GM23338 (cell line): ENCODE results near the gene VPS25. TPM values are rescaled to one million over a fixed set of nuclear protein-coding genes. Genes with fewer than 3 reads are reported as not detected.

Source experiments
- ATAC-seq: fragments of 200-7000 bp; cut with Tn5 transposase; 3 replicates; pipeline ENCODE4 v1.9.1; 2020
- DNase-seq: peaks from one replicate; pipeline ENCODE4 v3.0.0-alpha.2; 2015; ENCODE audit warnings: low spot score
- H2AFZ ChIP-seq: fragments of 200-600 bp; sonication (generic); 2 replicates; pipeline ENCODE4 v1.8.0; 2016; ENCODE audit warnings: antibody characterized with exemption, mild to moderate bottlenecking, moderate library complexity
- H3F3A ChIP-seq: fragments of 200-600 bp; sonication (generic); replicated peaks from 2 replicates; pipeline ENCODE4 v1.8.0; 2017; ENCODE audit warnings: antibody characterized with exemption, mixed run types, low read depth
- H3K27ac ChIP-seq: fragments of 200-600 bp; sonication (generic); 2 replicates; pipeline ENCODE4 v1.6.1; 2016; ENCODE audit warnings: low read depth
- H3K27me3 ChIP-seq: fragments of 200-600 bp; sonication (generic); 2 replicates; pipeline ENCODE4 v1.8.0; 2016; ENCODE audit warnings: mild to moderate bottlenecking, mixed run types, moderate library complexity; ENCODE audit not compliant: insufficient read depth
- H3K36me3 ChIP-seq: fragments of 200-600 bp; sonication (generic); 2 replicates; pipeline ENCODE4 v1.8.0; 2016; ENCODE audit warnings: mild to moderate bottlenecking; ENCODE audit not compliant: insufficient read depth
- H3K4me1 ChIP-seq: fragments of 200-600 bp; sonication (generic); 2 replicates; pipeline ENCODE4 v1.8.0; 2016; ENCODE audit warnings: mild to moderate bottlenecking, moderate library complexity; ENCODE audit not compliant: insufficient read depth
- H3K4me2 ChIP-seq: fragments of 200-600 bp; sonication (generic); 2 replicates; pipeline ENCODE4 v1.7.1; 2017; ENCODE audit warnings: mixed run types
- H3K4me3 ChIP-seq: fragments of 200-600 bp; sonication (generic); 2 replicates; pipeline ENCODE4 v1.6.1; 2016; ENCODE audit warnings: mixed run types
- H3K79me2 ChIP-seq: fragments of 200-600 bp; sonication (generic); replicated peaks from 2 replicates; pipeline ENCODE4 v1.8.0; 2017; ENCODE audit warnings: mild to moderate bottlenecking; ENCODE audit not compliant: insufficient read depth
- H3K9me2 ChIP-seq: fragments of 200-600 bp; sonication (generic); 2 replicates; pipeline ENCODE4 v1.8.0; 2017; ENCODE audit not compliant: insufficient read depth
- H4K20me1 ChIP-seq: fragments of 200-600 bp; sonication (generic); replicated peaks from 2 replicates; pipeline ENCODE4 v1.8.0; 2017; ENCODE audit warnings: mild to moderate bottlenecking; ENCODE audit not compliant: insufficient read depth
- H3K27ac Mint-ChIP-seq: 2 replicates; pipeline ENCODE4 v1.8.0; 2020; ENCODE audit warnings: inconsistent platforms, mild to moderate bottlenecking, moderate library complexity, mixed read lengths
- H3K27me3 Mint-ChIP-seq: 3 replicates; pipeline ENCODE4 v1.8.0; 2022; ENCODE audit warnings: low read depth, mild to moderate bottlenecking, moderate library complexity, mixed read lengths, inconsistent platforms; ENCODE audit not compliant: insufficient read depth, poor library complexity
- H3K36me3 Mint-ChIP-seq: 3 replicates; pipeline ENCODE4 v1.8.0; 2021; ENCODE audit warnings: low read depth, mild to moderate bottlenecking, inconsistent platforms, moderate library complexity, mixed read lengths
- H3K4me1 Mint-ChIP-seq: 3 replicates; pipeline ENCODE4 v1.8.0; 2020; ENCODE audit warnings: mild to moderate bottlenecking, inconsistent platforms, mixed read lengths
- H3K4me3 Mint-ChIP-seq: 3 replicates; pipeline ENCODE4 v1.8.0; 2021; ENCODE audit warnings: moderate library complexity, mild to moderate bottlenecking, inconsistent platforms, mixed read lengths
- H3K9me3 Mint-ChIP-seq: 3 replicates; pipeline ENCODE4 v1.8.0; 2020; ENCODE audit warnings: moderate library complexity, mild to moderate bottlenecking, inconsistent platforms, mixed read lengths
- CREB1 ChIP-seq: fragments of 250-450 bp; sonication (Bioruptor Pico); IDR thresholded peaks from 2 replicates; pipeline ENCODE4 v1.5.0; 2020; ENCODE audit warnings: low read depth, mild to moderate bottlenecking, moderate library complexity
- CTCF ChIP-seq, 2 experiments: fragments of 200-600 bp in 1 of 2; sonication (generic) in 1 of 2; conservative IDR thresholded peaks; 2 replicates each; pipeline versions ENCODE4 v1.5.1 to v1.6.1; 2016 to 2017; ENCODE audit warnings: antibody characterized with exemption in 2 of 2, low read depth in 2 of 2, mild to moderate bottlenecking in 2 of 2, moderate library complexity in 1 of 2
- ETS1 ChIP-seq: IDR thresholded peaks from 2 replicates; pipeline ENCODE4 v1.6.1; 2016; ENCODE audit warnings: antibody characterized with exemption
- EZH2 ChIP-seq: fragments of 200-600 bp; sonication (generic); IDR thresholded peaks from one replicate; pipeline ENCODE4 v1.8.0; 2017; ENCODE audit warnings: antibody characterized with exemption, mild to moderate bottlenecking, low read depth; ENCODE audit not compliant: unreplicated experiment
- EZH2phosphoT487 ChIP-seq: fragments of 200-600 bp; sonication (generic); IDR thresholded peaks from one replicate; pipeline ENCODE4 v1.8.1; 2018; ENCODE audit warnings: antibody characterized with exemption; ENCODE audit not compliant: unreplicated experiment
- JUNB ChIP-seq: IDR thresholded peaks from one replicate; pipeline ENCODE4 v1.6.1; 2016; ENCODE audit warnings: antibody characterized with exemption; ENCODE audit not compliant: unreplicated experiment
- NANOG ChIP-seq: IDR thresholded peaks from 2 replicates; pipeline ENCODE4 v1.6.1; 2016; ENCODE audit warnings: antibody characterized with exemption, borderline replicate concordance
- POLR2AphosphoS5 ChIP-seq: IDR thresholded peaks from 2 replicates; pipeline ENCODE4 v1.6.1; 2016; ENCODE audit warnings: antibody characterized with exemption, low read depth
- ZNF331 ChIP-seq: fragments of 250-450 bp; sonication (Bioruptor Pico); IDR thresholded peaks from 2 replicates; pipeline ENCODE4 v1.5.0; 2020; ENCODE audit warnings: low read depth, mild to moderate bottlenecking, moderate library complexity
- ZNF462 ChIP-seq: fragments of 250-450 bp; sonication (Bioruptor Pico); IDR thresholded peaks from 2 replicates; pipeline ENCODE4 v1.5.0; 2020; ENCODE audit warnings: mild to moderate bottlenecking, moderate library complexity
- polyA plus RNA-seq: library from polyadenylated mRNA; unstranded; fragments of >200 nt; fragmentation: Nextera tagmentation; extraction: Ambion mirVana; gene quantifications from 2 replicates; pipeline ENCODE4 v1.2.1, GENCODE V29; 2016
- total RNA-seq: library from RNA; depleted of rRNA; stranded (reverse); fragments of >200 nt; shearing (Covaris generic); gene quantifications from 2 replicates; pipeline ENCODE4 v1.2.3, GENCODE V29; 2014

VPS25 gene
- total and polyA plus RNA-seq, 2 experiments from 2014 or later: 105 to 110 TPM

- ATAC-seq (no peak), DNase-seq (no peak)
- H3K79me2 ChIP-seq: no peaks in the 10 kb centered on the region
- H3K9me3 Mint-ChIP-seq: no peaks in the 10 kb centered on the region; the same call in 2 of the 3 replicates
- H3K4me2 ChIP-seq: no peak overlapping the region
- H3K9me2 ChIP-seq: no peaks in the 10 kb centered on the region
- H3K4me1 ChIP-seq: peaks cover 21% of the 10 kb centered on the region; the same call in 1 of the 2 replicates
- H3K4me3 ChIP-seq: no peak overlapping the region
- peaks cover 34% of the 10 kb centered on the region for H3K27me3 ChIP-seq
- no peak overlapping the region for H3K27ac Mint-ChIP-seq
- peaks cover 2% of the 10 kb centered on the region; the same call in 1 of the 2 replicates for H3F3A ChIP-seq
- no peak overlapping the region for H3K27ac ChIP-seq
- no peaks in the 10 kb centered on the region for H4K20me1 ChIP-seq
- H3K27me3 Mint-ChIP-seq: peaks cover 38% of the 10 kb centered on the region
- no peaks in the 10 kb centered on the region; the same call in 2 of the 3 replicates for H3K36me3 Mint-ChIP-seq
- H2AFZ ChIP-seq: no peak overlapping the region
- peaks cover 16% of the 10 kb centered on the region for H3K4me1 Mint-ChIP-seq
- no peak overlapping the region for H3K4me3 Mint-ChIP-seq
- H3K36me3 ChIP-seq: no peaks in the 10 kb centered on the region
- TF ChIP-seq CREB1 (CRISPR knock-in tag): no peak
Observed at GRCh38 chr17:42784811-42785592, 11.8 kb downstream of the VPS25 start.

- H3K36me3 Mint-ChIP-seq: no peaks in the 10 kb centered on the region; the same call in 2 of the 3 replicates
- Histone ChIP-seq H3K36me3 (no peaks in the 10 kb centered on the region), H3K27me3 (peaks cover 18% of the 10 kb centered on the region), H3K27ac (no peak overlapping the region), H2AFZ (no peak overlapping the region), H3K79me2 (no peaks in the 10 kb centered on the region), H3K9me2 (no peaks in the 10 kb centered on the region), H3K4me1 (peaks cover 12% of the 10 kb centered on the region; the same call in 1 of the 2 replicates), H3K4me2 (no peak overlapping the region), H3F3A (no peaks in the 10 kb centered on the region), H4K20me1 (no peaks in the 10 kb centered on the region), H3K4me3 (no peak overlapping the region)
- peaks cover 24% of the 10 kb centered on the region for H3K27me3 Mint-ChIP-seq
- H3K27ac Mint-ChIP-seq: no peak overlapping the region
- peaks cover 12% of the 10 kb centered on the region for H3K4me1 Mint-ChIP-seq
- H3K4me3 Mint-ChIP-seq: no peak overlapping the region
- no peaks in the 10 kb centered on the region; the same call in 2 of the 3 replicates for H3K9me3 Mint-ChIP-seq
- DNase-seq: no peak
- ATAC-seq: no peak
- TF ChIP-seq CTCF (conservative IDR thresholded peaks at IDR 0.05; ENCODE audit: low read depth in 2 of 2) (no peak), EZH2 (no peak), EZH2phosphoT487 (no peak), ZNF331 (no peak), ETS1 (no peak), NANOG (no peak), POLR2AphosphoS5 (no peak), CREB1 (CRISPR knock-in tag) (no peak), JUNB (no peak), ZNF462 (CRISPR knock-in tag) (no peak)
Observed at GRCh38 chr17:42787266-42787665, 14.0 kb downstream of the VPS25 start.
